Karpas-422 (cell line): ENCODE results near the gene KIF18B. TPM values are rescaled to one million over a fixed set of nuclear protein-coding genes. Genes with fewer than 3 reads are reported as not detected.

Experiments used
- DNase-seq: peaks from one replicate; pipeline ENCODE4 v3.0.0-alpha.2; 2015
- H2AFZ ChIP-seq: fragments of 200-600 bp; sonication (generic); 2 replicates; pipeline ENCODE4 v1.6.1; 2014; ENCODE audit warnings: antibody characterized with exemption, low read length, mixed read lengths
- H3K27ac ChIP-seq: fragments of 200-600 bp; sonication (generic); 2 replicates; pipeline ENCODE4 v1.5.1; 2014; ENCODE audit warnings: mild to moderate bottlenecking, low read length, moderate library complexity
- H3K27me3 ChIP-seq: fragments of 200-600 bp; sonication (generic); 2 replicates; pipeline ENCODE4 v1.6.1; 2014; ENCODE audit warnings: low read length, mixed read lengths
- H3K36me3 ChIP-seq: fragments of 200-600 bp; sonication (generic); 2 replicates; pipeline ENCODE4 v1.6.1; 2014; ENCODE audit warnings: low read length, mixed read lengths; ENCODE audit not compliant: insufficient read depth
- H3K4me1 ChIP-seq: fragments of 200-600 bp; sonication (generic); 2 replicates; pipeline ENCODE4 v1.6.1; 2014; ENCODE audit warnings: mild to moderate bottlenecking, low read length, mixed read lengths
- H3K4me2 ChIP-seq: fragments of 200-600 bp; sonication (generic); 2 replicates; pipeline ENCODE4 v1.6.1; 2014; ENCODE audit warnings: low read length, low read depth, mild to moderate bottlenecking; ENCODE audit not compliant: poor library complexity, severe bottlenecking
- H3K4me3 ChIP-seq: fragments of 200-600 bp; sonication (generic); 2 replicates; pipeline ENCODE4 v1.5.1; 2014; ENCODE audit warnings: mild to moderate bottlenecking, antibody characterized with exemption, low read length, mixed read lengths
- H3K79me2 ChIP-seq: fragments of 200-600 bp; sonication (generic); 2 replicates; pipeline ENCODE4 v1.6.1; 2014; ENCODE audit warnings: mild to moderate bottlenecking, low read length, mixed read lengths
- H3K9ac ChIP-seq: fragments of 200-600 bp; sonication (generic); 2 replicates; pipeline ENCODE4 v1.6.0; 2014; ENCODE audit warnings: low read length
- H3K9me2 ChIP-seq: fragments of 200-600 bp; sonication (generic), shearing (Covaris generic); replicated peaks from 2 replicates; pipeline ENCODE4 v1.6.0; 2014; ENCODE audit warnings: mild to moderate bottlenecking, low read length, moderate library complexity; ENCODE audit not compliant: insufficient read depth
- H3K9me3 ChIP-seq: fragments of 300-700, 200-600 bp; sonication (generic); 2 replicates; pipeline ENCODE4 v1.6.1; 2014; ENCODE audit warnings: low read length, mixed read lengths
- H4K20me1 ChIP-seq: fragments of 200-600 bp; sonication (generic); 2 replicates; pipeline ENCODE4 v1.6.1; 2014; ENCODE audit warnings: mild to moderate bottlenecking, antibody characterized with exemption, low read length, low read depth; ENCODE audit not compliant: insufficient read depth
- total RNA-seq: library from RNA; depleted of rRNA; stranded (reverse); fragments of >200 nt; shearing (Covaris generic); gene quantifications from 2 replicates; pipeline ENCODE4 v1.2.3, GENCODE V29; 2014; ENCODE audit warnings: low replicate concordance

Gene KIF18B
- total RNA-seq, 1 experiment from 2014 or later: 8.5 TPM

GRCh38 chr17:44927696-44928095, 19.9 kb downstream of the KIF18B start:
- H3K9me3 ChIP-seq: no peaks in the 10 kb centered on the region
- no peak overlapping the region for H3K4me2 ChIP-seq
- H3K4me3 ChIP-seq: no peak overlapping the region
- no peaks in the 10 kb centered on the region for H3K79me2 ChIP-seq
- no peaks in the 10 kb centered on the region for H3K9me2 ChIP-seq
- no peak overlapping the region for H2AFZ ChIP-seq
- H3K27me3 ChIP-seq: no peaks in the 10 kb centered on the region
- 0 out of 2 replicates have a peak, but pooled peaks cover 3% of the 10 kb centered on the region for H4K20me1 ChIP-seq
- H3K27ac ChIP-seq: no peak overlapping the region
- no peak for DNase-seq
- no peaks in the 10 kb centered on the region for H3K4me1 ChIP-seq
- peaks cover 35% of the 10 kb centered on the region for H3K36me3 ChIP-seq
- no peak overlapping the region for H3K9ac ChIP-seq

GRCh38 chr17:44926821-44927525, 20.6 kb downstream of the KIF18B start:
- no peak overlapping the region for H2AFZ ChIP-seq
- H3K27me3 ChIP-seq: no peaks in the 10 kb centered on the region
- no peak overlapping the region for H3K27ac ChIP-seq
- 0 out of 2 replicates have a peak, but pooled peaks cover 3% of the 10 kb centered on the region for H4K20me1 ChIP-seq
- no peaks in the 10 kb centered on the region for H3K4me1 ChIP-seq
- H3K79me2 ChIP-seq: no peaks in the 10 kb centered on the region
- no peaks in the 10 kb centered on the region for H3K9me2 ChIP-seq
- no peaks in the 10 kb centered on the region for H3K9me3 ChIP-seq
- H3K36me3 ChIP-seq: peaks cover 35% of the 10 kb centered on the region
- H3K4me3 ChIP-seq: no peak overlapping the region
- no peak overlapping the region for H3K4me2 ChIP-seq
- no peak for DNase-seq
- no peak overlapping the region for H3K9ac ChIP-seq

DNA sequence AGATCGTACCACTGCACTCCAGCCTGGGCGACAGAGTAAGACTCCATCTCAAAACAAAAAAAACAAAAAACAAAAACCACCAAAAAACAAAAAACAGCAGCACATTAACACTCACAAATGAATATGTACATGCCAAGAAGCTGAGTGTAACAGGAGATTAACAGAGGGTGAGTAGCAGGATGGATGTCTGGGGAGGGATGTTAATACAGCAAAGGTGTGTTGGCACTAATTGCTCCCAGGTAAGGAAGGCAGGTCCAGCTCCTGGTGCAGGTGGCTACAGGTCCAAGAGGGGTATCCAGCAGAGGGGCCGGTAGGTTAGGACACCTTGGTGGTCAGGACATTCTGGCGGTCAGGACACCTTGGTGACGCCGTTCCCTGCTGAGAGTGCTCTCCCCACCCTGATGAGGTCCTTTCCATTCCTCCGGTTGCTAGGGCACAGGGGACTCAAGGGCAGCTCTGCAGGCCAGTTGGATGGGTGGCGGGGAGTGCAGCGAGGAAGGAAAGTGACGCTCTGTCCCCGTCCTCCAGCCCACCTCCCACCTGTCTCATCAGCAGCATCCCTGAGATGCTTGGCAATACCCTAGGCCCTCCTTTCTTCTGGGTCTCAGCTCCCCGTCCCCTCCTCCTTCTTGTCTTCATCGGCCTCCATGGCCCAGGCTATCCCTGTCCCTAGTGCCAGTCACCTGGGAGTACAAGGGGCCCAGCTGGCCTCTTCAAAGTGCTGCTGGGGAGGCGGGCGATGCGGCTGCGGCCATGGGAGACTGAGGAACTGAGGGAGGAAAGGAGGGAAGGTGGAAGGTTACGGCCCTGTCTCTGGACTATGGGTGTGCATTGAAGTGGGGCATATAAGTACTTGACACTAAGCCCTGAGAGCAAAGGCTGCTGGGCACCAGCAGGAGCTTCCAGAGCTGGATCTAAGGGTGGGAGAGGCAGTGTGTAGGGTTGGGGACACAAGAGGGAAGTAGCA, 21.6 kb downstream of the KIF18B start:
- Histone ChIP-seq H3K9ac (no peak overlapping the region), H4K20me1 (0 out of 2 replicates have a peak, but pooled peaks cover 3% of the 10 kb centered on the region)

GRCh38 chr17:44924107-44924544, 23.4 kb downstream of the KIF18B start:
- Histone ChIP-seq H3K36me3 (peaks cover 13% of the 10 kb centered on the region; the same call in 1 of the 2 replicates), H3K9ac (no peak overlapping the region), H3K4me3 (no peak overlapping the region), H3K27me3 (no peaks in the 10 kb centered on the region), H3K9me3 (no peaks in the 10 kb centered on the region), H3K4me1 (peaks cover 21% of the 10 kb centered on the region), H3K27ac (no peak overlapping the region), H3K9me2 (no peaks in the 10 kb centered on the region), H2AFZ (no peak overlapping the region), H3K4me2 (no peak overlapping the region), H3K79me2 (no peaks in the 10 kb centered on the region), H4K20me1 (0 out of 2 replicates have a peak, but pooled peaks cover 3% of the 10 kb centered on the region)
- peak; percentile 46 for DNase-seq

More for the DNA sequence above, 21.6 kb downstream of the KIF18B start:
- Histone ChIP-seq H2AFZ (no peak overlapping the region), H3K4me3 (no peak overlapping the region), H3K9me3 (no peaks in the 10 kb centered on the region), H3K36me3 (peaks cover 27% of the 10 kb centered on the region), H3K4me1 (peaks cover 5% of the 10 kb centered on the region), H3K4me2 (no peak overlapping the region), H3K27me3 (no peaks in the 10 kb centered on the region), H3K27ac (no peak overlapping the region), H3K9me2 (no peaks in the 10 kb centered on the region), H3K79me2 (no peaks in the 10 kb centered on the region)
- no peak for DNase-seq

DNA sequence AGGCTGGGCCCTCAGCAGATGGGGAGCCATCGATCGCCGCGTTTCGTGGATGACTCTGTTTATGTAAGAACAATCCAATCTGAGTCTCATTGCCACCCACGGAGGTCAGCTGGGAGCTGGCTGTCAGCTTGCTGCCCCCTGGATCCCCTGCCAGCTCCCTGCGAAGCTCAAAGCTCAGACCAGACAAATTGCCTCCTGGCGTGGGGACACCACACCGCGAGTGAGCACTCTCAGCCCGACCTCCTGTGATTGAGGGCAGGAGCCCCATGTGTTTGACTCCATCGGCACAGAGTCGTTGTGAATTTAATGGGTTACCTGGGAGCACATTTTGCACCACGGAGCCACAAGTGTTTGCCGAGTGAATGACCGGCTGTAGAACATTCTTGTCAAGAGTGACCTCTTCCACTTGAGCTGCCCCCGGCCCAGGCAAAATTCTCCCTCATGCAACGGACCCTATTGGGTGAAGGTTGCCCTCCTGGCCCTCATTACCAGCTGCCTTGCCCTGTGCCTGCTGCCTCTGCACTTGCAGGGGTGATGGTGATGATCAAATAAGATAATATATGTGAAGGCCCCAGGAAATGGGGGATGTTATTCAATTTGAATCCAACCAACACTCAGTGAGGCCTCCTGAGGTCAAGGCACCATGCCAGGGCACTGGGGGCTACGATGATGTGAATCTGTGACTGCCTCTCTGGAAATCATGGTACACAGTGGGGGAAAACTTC, 24.7 kb downstream of the KIF18B start:
- H3K9me3 ChIP-seq: no peaks in the 10 kb centered on the region
- no peak overlapping the region for H2AFZ ChIP-seq
- 0 out of 2 replicates have a peak, but pooled peaks cover 2% of the 10 kb centered on the region for H4K20me1 ChIP-seq
- H3K4me1 ChIP-seq: peaks cover 21% of the 10 kb centered on the region
- H3K79me2 ChIP-seq: no peaks in the 10 kb centered on the region
- H3K4me2 ChIP-seq: no peak overlapping the region
- no peaks in the 10 kb centered on the region for H3K9me2 ChIP-seq
- H3K4me3 ChIP-seq: no peak overlapping the region
- no peak for DNase-seq
- no peaks in the 10 kb centered on the region for H3K27me3 ChIP-seq
- H3K36me3 ChIP-seq: peaks cover 7% of the 10 kb centered on the region; the same call in 1 of the 2 replicates
- no peak overlapping the region for H3K9ac ChIP-seq
- no peak overlapping the region for H3K27ac ChIP-seq

- peaks cover 21% of the 10 kb centered on the region for H3K4me1 ChIP-seq
- H3K79me2 ChIP-seq: no peaks in the 10 kb centered on the region
- H3K9me2 ChIP-seq: no peaks in the 10 kb centered on the region
- no peak overlapping the region for H3K9ac ChIP-seq
- H3K4me2 ChIP-seq: no peak overlapping the region
- H3K9me3 ChIP-seq: no peaks in the 10 kb centered on the region
- H3K36me3 ChIP-seq: 0 out of 2 replicates have a peak, but pooled peaks cover under 1% of the 10 kb centered on the region
- H2AFZ ChIP-seq: no peak overlapping the region
- H4K20me1 ChIP-seq: no peaks in the 10 kb centered on the region
- no peak overlapping the region for H3K27ac ChIP-seq
- H3K27me3 ChIP-seq: no peaks in the 10 kb centered on the region
- no peak overlapping the region for H3K4me3 ChIP-seq
- DNase-seq: no peak
Observed at GRCh38 chr17:44922136-44922535, 25.4 kb downstream of the KIF18B start.

DNA sequence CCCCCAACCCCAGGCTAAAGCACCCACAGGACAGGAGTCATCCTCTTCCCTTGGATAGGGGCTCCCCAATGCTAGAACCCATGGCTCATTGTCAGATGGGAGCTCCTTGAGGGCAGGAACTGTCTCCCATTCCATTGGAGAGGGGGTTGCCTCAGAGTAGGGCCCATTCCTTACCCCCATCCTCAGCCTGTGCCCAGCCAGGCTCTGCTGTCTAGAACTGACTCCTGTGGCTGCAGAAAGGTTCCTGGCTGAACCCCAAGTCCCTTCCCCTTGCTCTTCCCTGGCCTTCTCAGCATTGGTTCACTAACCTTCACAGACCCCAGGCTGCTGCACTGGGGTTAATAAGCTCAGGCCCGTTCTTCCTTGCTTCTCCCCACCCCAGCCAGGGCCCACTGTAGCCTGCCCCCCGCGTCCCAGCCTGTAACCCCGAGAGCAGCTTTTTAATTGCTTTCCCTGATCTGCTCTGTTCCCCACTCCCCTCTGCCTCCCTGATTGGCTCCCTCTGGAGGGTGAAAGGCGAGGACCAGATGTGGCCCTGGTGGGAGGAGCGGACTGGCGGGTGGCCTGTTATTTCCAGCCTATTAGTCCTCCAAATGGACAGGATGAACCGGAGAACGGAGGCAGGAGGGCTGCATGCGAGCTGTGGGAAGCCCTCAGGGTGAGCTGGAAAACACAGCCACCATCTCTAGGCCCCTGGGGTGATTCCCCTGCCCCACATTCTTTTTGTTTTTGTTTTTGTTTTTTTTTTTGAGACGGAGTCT, 26.3 kb downstream of the KIF18B start:
- no peak overlapping the region for H2AFZ ChIP-seq
- H3K9me3 ChIP-seq: no peaks in the 10 kb centered on the region
- no peak overlapping the region for H3K9ac ChIP-seq
- H3K27ac ChIP-seq: no peak overlapping the region
- H4K20me1 ChIP-seq: no peaks in the 10 kb centered on the region
- no peak for DNase-seq
- no peaks in the 10 kb centered on the region for H3K36me3 ChIP-seq
- no peaks in the 10 kb centered on the region for H3K27me3 ChIP-seq
- H3K4me2 ChIP-seq: peak overlapping the region; percentile 24
- H3K9me2 ChIP-seq: no peaks in the 10 kb centered on the region
- H3K4me1 ChIP-seq: peaks cover 21% of the 10 kb centered on the region
- no peak overlapping the region for H3K4me3 ChIP-seq
- H3K79me2 ChIP-seq: no peaks in the 10 kb centered on the region
